Effector memory CD8-positive, alpha-beta T cell (primary cell): ENCODE results near the gene TRMT61A.

Experiments used
- ATAC-seq: fragments of 150-1000 bp; cut with Tn5 transposase; replicated peaks from 2 replicates; pipeline ENCODE4 v1.10.0; 2021; ENCODE audit warnings: mild to moderate bottlenecking, moderate library complexity
- DNase-seq, 3 experiments: peaks; one replicate each; pipeline ENCODE4 v3.0.0; 2021
- H3K27ac Mint-ChIP-seq, 2 donors: one replicate each; pipeline ENCODE4 v1.8.0; 2022; ENCODE audit warnings: mild to moderate bottlenecking in 2 of 2, mixed read lengths in 2 of 2, moderate library complexity in 2 of 2
- H3K27me3 Mint-ChIP-seq, 2 donors: one replicate each; pipeline ENCODE4 v1.8.0; 2022; ENCODE audit warnings: mixed read lengths in 2 of 2
- H3K36me3 Mint-ChIP-seq: one replicate; pipeline ENCODE4 v1.8.0; 2022; ENCODE audit warnings: mild to moderate bottlenecking, moderate library complexity, mixed read lengths; ENCODE audit not compliant: insufficient read depth
- H3K4me1 Mint-ChIP-seq, 2 donors: one replicate each; pipeline ENCODE4 v1.8.0; 2022; ENCODE audit warnings: low read depth in 2 of 2, mixed read lengths in 2 of 2
- H3K4me3 Mint-ChIP-seq, 2 donors: one replicate each; pipeline ENCODE4 v1.8.0; 2022; ENCODE audit warnings: mild to moderate bottlenecking in 2 of 2, mixed read lengths in 2 of 2, moderate library complexity in 2 of 2
- H3K9me3 Mint-ChIP-seq, 2 donors: one replicate each; pipeline ENCODE4 v1.8.0; 2022; ENCODE audit warnings: mixed read lengths in 2 of 2

Gene TRMT61A

DNA sequence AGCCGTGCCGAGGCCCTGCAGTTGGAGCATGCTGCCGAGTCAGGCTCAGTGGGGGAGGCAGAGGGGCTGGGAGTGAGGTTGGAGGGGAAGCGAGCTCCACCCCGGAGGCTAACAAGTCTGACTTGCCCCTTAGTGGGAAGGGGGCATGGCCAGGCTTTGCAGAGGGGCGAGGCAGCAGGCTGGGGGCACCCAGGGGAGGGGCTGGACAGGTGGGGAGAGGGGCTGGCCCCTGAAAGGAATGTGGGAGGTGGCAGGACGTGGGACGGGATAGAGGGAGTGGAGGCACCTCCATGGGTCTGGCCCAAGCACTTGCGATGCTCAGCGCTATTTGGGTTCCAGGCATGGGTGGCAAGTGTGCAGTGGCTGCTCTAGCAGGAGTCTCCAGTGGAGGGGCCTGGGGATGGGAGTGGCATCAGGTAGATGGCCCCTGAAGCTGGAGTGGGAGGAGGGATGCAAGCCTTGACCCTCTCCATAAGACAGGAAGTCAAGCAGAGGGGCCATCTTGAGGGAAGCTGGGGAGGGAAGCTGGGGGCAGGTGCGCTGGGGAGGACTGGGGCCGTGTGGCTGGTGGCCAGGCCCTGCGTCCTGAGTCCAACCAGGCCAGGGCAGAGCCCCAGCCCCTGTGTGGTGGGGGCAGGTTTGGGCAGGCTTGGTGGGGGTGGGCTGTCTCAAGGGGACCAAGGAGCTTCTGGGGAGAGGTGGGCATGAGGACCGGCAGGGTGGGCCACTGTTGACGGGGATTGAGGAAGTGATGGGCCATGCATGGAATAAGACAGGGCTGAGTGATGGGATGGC is 2.6 kb downstream of the TRMT61A start:
- Mint-ChIP-seq H3K4me3 (no peak overlapping the region), H3K27ac (peak overlapping the region; percentile 52 to 93), H3K4me1 (peaks cover 13 to 30% of the 10 kb centered on the region in 2 donors), H3K36me3 (peaks cover 32% of the 10 kb centered on the region), H3K9me3 (no peaks in the 10 kb centered on the region), H3K27me3 (no peaks in the 10 kb centered on the region)
- ATAC-seq (no peak), DNase-seq (no peak)

DNA sequence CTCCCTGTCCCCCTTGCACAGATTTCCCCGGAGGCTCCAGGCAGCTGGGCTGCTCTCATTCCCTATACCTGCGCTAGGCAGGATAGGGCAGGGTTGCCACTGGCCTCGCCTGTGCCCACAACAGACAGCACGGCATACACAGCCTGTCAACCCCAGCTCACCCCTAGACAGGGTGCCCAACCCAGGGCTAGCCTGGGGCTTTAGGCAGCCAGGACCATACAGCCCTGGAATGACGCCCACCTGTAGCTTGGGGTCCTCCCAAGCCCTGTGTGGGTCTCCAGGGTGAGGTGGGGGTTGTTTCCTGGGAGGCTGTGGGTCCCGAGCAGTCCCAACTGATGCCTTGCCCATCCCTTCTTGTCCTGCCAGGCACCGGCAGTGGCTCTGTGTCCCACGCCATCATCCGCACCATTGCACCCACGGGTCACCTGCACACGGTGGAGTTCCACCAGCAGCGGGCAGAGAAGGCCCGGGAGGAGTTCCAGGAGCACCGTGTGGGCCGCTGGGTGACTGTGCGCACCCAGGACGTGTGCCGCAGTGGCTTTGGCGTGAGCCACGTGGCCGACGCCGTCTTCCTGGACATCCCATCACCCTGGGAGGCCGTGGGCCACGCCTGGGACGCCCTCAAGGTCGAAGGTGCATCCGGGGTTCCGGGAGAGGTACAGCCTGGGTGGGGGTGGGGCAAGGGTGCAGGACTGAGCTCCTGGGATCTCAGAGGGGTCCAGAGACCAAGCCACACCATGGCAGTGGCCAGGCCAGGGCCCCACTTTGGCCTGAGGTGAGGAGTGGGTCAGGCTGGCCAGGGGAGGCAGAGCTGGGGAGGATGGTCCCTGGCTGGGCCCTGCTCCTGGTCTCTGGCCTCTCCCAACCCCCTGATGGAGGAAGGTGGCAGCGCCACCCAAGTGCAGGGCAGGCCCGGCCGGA is 3.5 kb downstream of the TRMT61A start:
- Mint-ChIP-seq H3K36me3 (peaks cover 35% of the 10 kb centered on the region), H3K4me3 (no peak overlapping the region), H3K27me3 (no peaks in the 10 kb centered on the region), H3K9me3 (no peaks in the 10 kb centered on the region), H3K4me1 (peaks cover 13 to 25% of the 10 kb centered on the region in 2 donors), H3K27ac (peak overlapping the region; percentile 52 to 93)
- ATAC-seq (no peak), DNase-seq (no peak)

DNA sequence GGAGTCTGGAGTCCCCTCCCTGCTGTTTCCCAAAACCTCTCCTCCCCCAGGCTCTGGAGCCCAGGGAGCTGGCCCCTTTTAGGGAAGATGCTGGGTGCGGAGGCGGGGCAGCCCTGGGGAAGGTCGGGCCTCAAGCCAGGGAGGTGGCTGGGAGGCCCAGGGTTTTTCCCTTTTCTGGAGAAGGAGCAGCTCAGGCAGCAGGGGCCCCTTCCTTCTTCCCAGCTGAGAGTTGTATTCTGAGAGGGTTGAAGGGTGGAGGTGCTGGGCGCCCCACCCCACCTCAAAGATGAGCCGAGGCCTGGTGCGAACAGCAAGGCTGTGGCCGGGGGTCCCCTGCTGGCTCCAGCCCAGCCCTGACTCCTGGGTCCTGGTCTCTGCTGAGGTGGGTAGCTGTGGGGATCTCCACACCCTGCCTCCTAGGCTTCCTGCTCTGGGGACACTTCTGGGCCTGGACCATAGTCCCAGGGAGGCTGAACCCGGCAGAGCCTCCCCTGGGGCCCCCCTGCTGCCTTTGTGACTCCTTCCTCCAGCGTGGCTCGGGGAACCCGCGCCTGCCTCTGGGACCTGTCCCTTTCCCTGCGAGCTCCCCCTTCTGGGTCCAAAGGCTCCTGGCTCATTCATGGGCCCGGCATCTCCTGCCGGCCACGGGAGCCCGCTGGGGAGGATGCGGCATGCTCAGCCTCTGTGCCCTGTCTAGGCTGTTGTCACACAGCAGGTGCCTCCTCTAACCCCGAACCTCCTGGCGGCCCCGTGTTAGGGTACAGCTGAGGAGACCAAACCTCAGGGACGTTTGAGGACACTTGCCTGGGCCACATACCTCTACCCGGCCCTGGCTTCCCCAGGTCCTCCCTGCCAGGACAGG is 4.4 kb downstream of the TRMT61A start:
- no peaks in the 10 kb centered on the region for H3K9me3 Mint-ChIP-seq
- no peak overlapping the region for H3K4me3 Mint-ChIP-seq
- peaks cover 31% of the 10 kb centered on the region for H3K36me3 Mint-ChIP-seq
- DNase-seq = no peak
- no peak overlapping the region for H3K27ac Mint-ChIP-seq
- no peaks in the 10 kb centered on the region for H3K27me3 Mint-ChIP-seq
- peaks cover 13 to 20% of the 10 kb centered on the region in 2 donors for H3K4me1 Mint-ChIP-seq
- ATAC-seq = no peak

DNA sequence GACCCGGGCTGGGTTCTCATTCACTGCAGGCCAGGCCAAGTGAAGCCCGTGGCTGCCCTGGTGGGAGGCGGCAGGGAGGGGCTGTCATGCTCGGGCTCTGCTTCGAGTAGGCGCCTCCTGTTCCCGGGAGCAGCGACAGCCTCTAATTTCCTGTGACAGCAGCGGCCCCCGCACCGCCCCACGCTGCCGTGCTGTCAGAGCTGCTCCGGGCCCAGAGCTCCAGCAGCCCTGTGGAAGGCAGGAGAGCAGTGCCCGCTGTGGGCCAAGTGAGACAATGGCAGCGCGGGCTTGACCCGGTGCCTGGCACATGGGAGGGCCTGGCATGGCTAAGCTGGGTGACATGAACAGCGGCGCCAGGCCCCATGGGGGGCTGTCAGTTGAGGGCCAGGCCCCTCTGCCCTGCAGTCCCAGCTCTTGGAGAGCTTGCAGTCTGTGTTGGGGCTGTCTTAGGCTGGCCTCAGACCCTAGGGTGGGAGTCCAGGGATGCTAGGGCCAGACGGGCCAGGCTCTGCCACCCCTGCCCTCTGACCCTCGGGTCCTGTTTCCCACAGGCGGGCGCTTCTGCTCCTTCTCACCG is 5.1 kb downstream of the TRMT61A start:
- H3K36me3 Mint-ChIP-seq = peaks cover 24% of the 10 kb centered on the region
- H3K4me1 Mint-ChIP-seq = peaks cover 13 to 19% of the 10 kb centered on the region in 2 donors
- H3K4me3 Mint-ChIP-seq = no peak overlapping the region
- H3K27ac Mint-ChIP-seq = no peak overlapping the region
- H3K9me3 Mint-ChIP-seq = no peaks in the 10 kb centered on the region
- no peaks in the 10 kb centered on the region for H3K27me3 Mint-ChIP-seq
- DNase-seq (no peak), ATAC-seq (no peak)

DNA sequence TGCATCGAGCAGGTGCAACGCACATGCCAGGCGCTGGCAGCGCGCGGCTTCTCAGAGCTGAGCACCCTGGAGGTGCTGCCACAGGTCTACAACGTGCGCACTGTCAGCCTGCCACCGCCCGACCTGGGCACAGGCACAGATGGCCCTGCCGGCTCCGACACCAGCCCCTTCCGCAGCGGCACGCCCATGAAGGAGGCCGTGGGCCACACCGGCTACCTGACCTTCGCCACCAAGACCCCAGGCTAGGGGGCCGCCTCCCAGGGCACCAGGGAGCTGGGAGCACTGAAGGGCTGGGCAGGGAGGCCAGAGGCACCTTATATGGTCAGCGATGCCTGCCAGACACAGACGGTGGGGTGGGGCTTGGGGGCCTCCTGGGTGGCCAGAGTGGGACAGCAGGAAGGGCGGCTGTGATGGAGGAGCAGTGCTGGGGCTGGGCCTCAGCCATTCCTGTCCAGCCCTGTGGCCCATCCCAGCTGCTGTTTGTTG is 5.6 kb downstream of the TRMT61A start:
- ATAC-seq = no peak
- peaks cover 10 to 19% of the 10 kb centered on the region in 2 donors for H3K4me1 Mint-ChIP-seq
- no peak for DNase-seq
- H3K27ac Mint-ChIP-seq = no peak overlapping the region
- no peaks in the 10 kb centered on the region for H3K27me3 Mint-ChIP-seq
- no peak overlapping the region for H3K4me3 Mint-ChIP-seq
- peaks cover 23% of the 10 kb centered on the region for H3K36me3 Mint-ChIP-seq
- no peaks in the 10 kb centered on the region for H3K9me3 Mint-ChIP-seq

DNA sequence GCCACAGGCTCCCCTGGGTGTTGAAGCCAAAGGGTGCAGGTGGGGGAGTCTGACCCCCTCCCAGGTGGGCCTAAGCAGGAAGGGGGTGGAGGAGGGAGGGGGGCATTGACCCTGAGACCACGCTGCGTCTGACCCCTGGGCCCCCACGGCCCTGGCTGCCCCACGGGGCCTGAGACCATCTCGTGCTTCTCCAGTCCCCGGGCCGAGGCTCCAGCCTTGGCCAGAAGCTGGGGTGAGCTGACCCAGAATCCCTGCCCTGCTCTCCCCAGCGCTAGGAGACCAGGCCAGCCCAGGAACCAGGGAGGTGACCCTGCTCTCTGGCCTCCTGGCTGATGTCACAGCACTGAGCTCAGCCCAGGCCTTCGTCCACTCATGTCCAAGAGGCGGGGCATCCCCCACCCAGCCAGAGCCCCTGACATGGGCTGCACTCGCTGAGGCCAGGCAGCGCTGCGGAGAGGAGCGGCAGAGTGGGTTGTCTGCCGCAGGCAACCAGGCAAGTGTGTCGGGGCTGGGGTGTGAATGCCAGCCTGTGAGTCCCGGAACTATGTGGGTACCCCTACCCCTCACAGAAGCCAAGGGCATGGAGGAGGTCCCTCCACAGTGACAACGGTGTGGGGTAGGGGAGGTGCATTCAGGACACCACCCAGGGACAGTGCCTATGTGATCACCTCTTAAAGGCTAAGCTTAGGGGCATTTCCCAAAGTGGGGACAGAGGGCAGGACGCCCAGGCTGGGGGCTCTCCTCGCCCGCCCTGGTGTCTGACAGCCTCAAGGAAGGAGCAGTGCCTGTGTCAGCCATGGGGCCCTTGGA is 6.3 kb downstream of the TRMT61A start:
- Mint-ChIP-seq H3K27ac (no peak overlapping the region), H3K4me1 (peaks cover 9 to 12% of the 10 kb centered on the region in 2 donors), H3K36me3 (peaks cover 16% of the 10 kb centered on the region), H3K9me3 (no peaks in the 10 kb centered on the region), H3K27me3 (no peaks in the 10 kb centered on the region), H3K4me3 (no peak overlapping the region)
- ATAC-seq = no peak
- no peak for DNase-seq

DNA sequence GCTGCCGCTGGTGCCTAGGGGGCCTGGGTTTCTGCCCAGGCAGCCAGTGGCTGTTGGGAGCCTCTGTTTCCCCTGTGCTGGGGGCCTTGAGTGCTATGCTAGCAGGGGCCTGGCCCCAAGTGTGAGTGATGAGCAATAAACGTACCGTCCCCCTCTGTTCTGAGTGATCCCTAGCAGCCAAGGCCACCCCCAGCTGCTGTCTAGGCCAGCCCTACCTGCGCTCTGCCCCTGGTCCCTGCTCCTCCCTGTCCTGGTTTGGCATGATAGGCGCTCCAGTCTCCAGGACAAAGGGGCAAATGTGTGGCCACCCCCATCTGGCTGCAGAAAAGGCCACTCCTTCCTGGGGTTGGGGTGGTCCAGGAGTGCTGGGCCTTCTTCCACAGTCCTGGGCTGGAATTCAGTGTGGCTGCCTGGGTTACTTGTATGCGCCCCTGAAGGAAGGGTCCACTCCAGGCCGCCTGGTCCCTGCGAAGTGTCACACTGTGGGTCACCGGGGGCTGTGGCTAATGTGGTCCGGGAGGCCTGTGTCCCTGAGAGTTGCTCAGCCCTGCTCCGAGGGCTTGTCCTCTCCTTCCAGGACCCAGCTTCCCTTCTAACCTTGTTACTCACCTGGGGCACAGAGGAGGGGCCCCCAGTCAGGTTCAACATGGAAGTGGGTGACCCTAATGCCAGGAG is 7.0 kb downstream of the TRMT61A start:
- Mint-ChIP-seq H3K27ac (no peak overlapping the region), H3K4me3 (no peak overlapping the region), H3K9me3 (no peaks in the 10 kb centered on the region), H3K36me3 (peaks cover 14% of the 10 kb centered on the region), H3K4me1 (peaks cover 7 to 8% of the 10 kb centered on the region in 2 donors), H3K27me3 (no peaks in the 10 kb centered on the region)
- ATAC-seq = no peak
- no peak for DNase-seq

DNA sequence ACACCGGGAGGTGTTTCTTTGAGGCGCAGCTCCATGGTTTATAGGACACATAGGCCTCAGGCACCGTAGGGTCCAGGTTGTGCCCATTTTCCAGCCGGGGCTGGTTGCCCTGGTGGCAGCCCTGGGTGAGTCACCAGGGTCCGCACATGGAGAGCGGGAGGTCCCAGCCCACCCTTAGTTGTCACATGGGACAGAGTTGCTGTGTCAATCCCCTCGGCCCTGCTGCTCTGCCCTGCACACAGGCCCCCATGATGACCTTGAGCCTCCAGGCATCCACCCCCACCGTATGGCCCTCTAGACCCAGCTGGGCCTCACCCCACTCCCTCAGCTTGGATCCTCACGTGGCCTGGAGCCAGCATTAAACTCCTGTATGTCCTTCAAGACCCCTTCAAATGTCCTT is 7.7 kb downstream of the TRMT61A start:
- H3K27ac Mint-ChIP-seq = peak overlapping the region in 1 of 2 donors; percentile 2
- no peaks in the 10 kb centered on the region for H3K9me3 Mint-ChIP-seq
- no peak for DNase-seq
- H3K4me3 Mint-ChIP-seq = no peak overlapping the region
- H3K27me3 Mint-ChIP-seq = no peaks in the 10 kb centered on the region
- H3K4me1 Mint-ChIP-seq = peaks cover under 1 to 3% of the 10 kb centered on the region in 2 donors
- peaks cover 14% of the 10 kb centered on the region for H3K36me3 Mint-ChIP-seq
- ATAC-seq = no peak

DNA sequence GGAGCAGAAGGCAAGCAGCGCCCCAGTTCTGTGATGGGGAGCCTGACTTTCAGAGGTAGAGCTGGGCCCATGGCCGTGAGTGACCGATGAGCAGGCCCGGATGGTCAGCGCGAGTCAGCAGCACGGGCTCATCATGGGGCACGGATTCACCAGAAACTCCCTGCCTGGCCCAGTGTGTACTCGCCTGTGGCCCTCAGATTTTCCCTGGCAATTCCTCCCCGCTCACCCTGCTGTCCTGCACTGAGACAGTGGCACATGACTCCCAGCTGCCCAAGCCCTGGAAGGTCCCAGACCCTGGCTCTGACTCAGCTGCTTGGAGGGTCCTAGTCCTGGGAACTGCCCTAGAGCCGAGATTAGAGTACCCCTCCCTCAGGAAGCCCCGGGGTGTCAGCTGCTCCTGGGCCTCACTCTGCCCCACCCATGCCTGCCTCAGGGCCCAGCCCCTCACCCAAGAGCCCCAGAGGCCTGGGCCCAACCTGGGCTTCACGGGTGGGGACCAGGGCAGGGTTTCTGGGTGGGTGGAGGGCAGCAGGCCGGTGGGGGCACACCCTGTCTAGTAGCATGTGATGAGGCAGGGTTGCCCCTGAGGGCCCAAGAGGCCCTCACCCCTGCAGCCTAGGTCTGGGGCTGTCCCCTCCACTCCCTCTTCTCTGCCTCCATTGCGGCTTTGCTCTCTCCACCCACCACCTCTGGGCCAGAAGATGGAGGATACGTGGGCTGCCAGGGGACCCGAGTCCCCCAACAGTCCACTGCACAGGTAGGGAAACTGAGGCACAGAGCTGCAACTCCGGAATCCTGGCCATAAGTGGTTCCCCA is 8.4 kb downstream of the TRMT61A start:
- no peak overlapping the region for H3K27ac Mint-ChIP-seq
- H3K27me3 Mint-ChIP-seq = no peaks in the 10 kb centered on the region
- no peak overlapping the region for H3K4me3 Mint-ChIP-seq
- DNase-seq = no peak
- peaks cover 14% of the 10 kb centered on the region for H3K36me3 Mint-ChIP-seq
- no peak for ATAC-seq
- H3K4me1 Mint-ChIP-seq = peaks cover 0 to 3% of the 10 kb centered on the region in 2 donors
- no peaks in the 10 kb centered on the region for H3K9me3 Mint-ChIP-seq

DNA sequence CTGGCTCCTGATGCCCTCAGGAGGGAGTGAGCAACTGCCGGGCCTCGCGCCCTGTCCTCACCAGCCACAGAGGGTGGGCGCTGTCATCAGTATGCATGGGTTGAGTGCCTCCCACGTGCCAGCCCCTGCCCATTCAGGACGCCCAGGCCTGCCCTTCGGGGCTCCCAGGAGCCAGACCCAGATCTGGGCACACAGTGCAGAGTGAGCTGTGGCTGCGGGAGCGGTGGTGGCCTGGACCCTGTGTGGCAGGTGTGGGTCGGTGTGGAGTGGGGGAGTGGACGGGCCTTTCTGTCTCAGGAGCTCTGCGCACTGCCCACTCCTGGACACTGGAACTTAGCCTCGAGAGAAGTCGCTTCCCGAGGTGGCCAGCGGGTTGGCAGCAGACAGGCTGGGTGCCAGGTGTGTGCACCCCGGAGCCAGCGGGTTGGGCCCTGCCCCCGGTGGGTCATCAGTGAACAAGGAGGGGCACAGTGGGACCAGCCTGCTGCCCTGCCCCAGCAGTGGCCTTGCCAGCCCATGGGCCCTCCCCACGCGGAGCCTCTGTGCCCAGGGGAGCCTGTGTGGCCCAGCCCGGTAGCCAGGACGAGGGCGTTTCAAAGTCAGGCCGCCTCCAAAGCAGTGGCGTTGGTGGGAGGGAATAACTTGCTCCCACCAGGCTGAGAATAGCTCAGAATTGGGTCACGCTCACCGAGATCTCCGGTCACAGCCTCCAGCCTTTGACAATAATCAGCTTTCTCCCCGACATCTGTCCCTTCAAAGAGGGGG is 9.5 kb downstream of the TRMT61A start:
- H3K27me3 Mint-ChIP-seq = no peaks in the 10 kb centered on the region
- H3K9me3 Mint-ChIP-seq = no peaks in the 10 kb centered on the region
- peaks cover 9% of the 10 kb centered on the region for H3K36me3 Mint-ChIP-seq
- H3K27ac Mint-ChIP-seq = no peak overlapping the region
- peaks cover 0 to 3% of the 10 kb centered on the region in 2 donors for H3K4me1 Mint-ChIP-seq
- DNase-seq (no peak), ATAC-seq (no peak)
- H3K4me3 Mint-ChIP-seq = no peak overlapping the region
